ENCODE data around the gene SOX1.

The SOX1 gene

GRCh38 chr13:112077729-112078128, 10.8 kb downstream of the SOX1 start:
- DNase-seq (ENCODE audit: low read depth) = no peak
- no peak overlapping the region for H3K4me3 ChIP-seq (ENCODE audit: control insufficient read depth, low read depth, low read length)
- TF ChIP-seq CTCF (conservative IDR thresholded peaks at IDR 0.05; ENCODE audit: control insufficient read depth, insufficient read depth, low read depth, low read length) = no peak

GRCh38 chr13:112078216-112078615, 11.3 kb downstream of the SOX1 start:
- no peak overlapping the region for H3K4me3 ChIP-seq (ENCODE audit: control insufficient read depth, low read depth, low read length)

GRCh38 chr13:112078879-112079531, 12.1 kb downstream of the SOX1 start:
- no peak for DNase-seq (ENCODE audit: low read depth)
- H3K4me3 ChIP-seq (ENCODE audit: control insufficient read depth, low read depth, low read length) = no peak overlapping the region
- no peak for TF ChIP-seq CTCF (conservative IDR thresholded peaks at IDR 0.05; ENCODE audit: control insufficient read depth, insufficient read depth, low read depth, low read length)

More at GRCh38 chr13:112078216-112078615, 11.3 kb downstream of the SOX1 start:
- TF ChIP-seq CTCF (conservative IDR thresholded peaks at IDR 0.05; ENCODE audit: control insufficient read depth, insufficient read depth, low read depth, low read length) = no peak
- DNase-seq (ENCODE audit: low read depth) = no peak

GRCh38 chr13:112079696-112080095, 12.7 kb downstream of the SOX1 start:
- no peak for DNase-seq (ENCODE audit: low read depth)
- no peak for TF ChIP-seq CTCF (conservative IDR thresholded peaks at IDR 0.05; ENCODE audit: control insufficient read depth, insufficient read depth, low read depth, low read length)
- H3K4me3 ChIP-seq (ENCODE audit: control insufficient read depth, low read depth, low read length) = no peak overlapping the region

GRCh38 chr13:112083971-112084370, 17.0 kb downstream of the SOX1 start:
- no peak for TF ChIP-seq CTCF (conservative IDR thresholded peaks at IDR 0.05; ENCODE audit: control insufficient read depth, insufficient read depth, low read depth, low read length)
- no peak for DNase-seq (ENCODE audit: low read depth)
- H3K4me3 ChIP-seq (ENCODE audit: control insufficient read depth, low read depth, low read length) = no peak overlapping the region

- no peak overlapping the region for H3K4me3 ChIP-seq (ENCODE audit: control insufficient read depth, low read depth, low read length)
- TF ChIP-seq CTCF (conservative IDR thresholded peaks at IDR 0.05; ENCODE audit: control insufficient read depth, insufficient read depth, low read depth, low read length) = no peak
- no peak for DNase-seq (ENCODE audit: low read depth)
These were observed 25.5 kb downstream of the SOX1 start for GRCh38 chr13:112092453-112092852.

- no peak for TF ChIP-seq CTCF (conservative IDR thresholded peaks at IDR 0.05; ENCODE audit: control insufficient read depth, insufficient read depth, low read depth, low read length)
- DNase-seq (ENCODE audit: low read depth) = no peak
- H3K4me3 ChIP-seq (ENCODE audit: control insufficient read depth, low read depth, low read length) = no peak overlapping the region
These were observed 28.4 kb downstream of the SOX1 start for GRCh38 chr13:112095354-112095753.

Data from fibroblast of mammary gland (primary cell).